ENCODE results near the gene CAVIN3.
A peak's percentile ranks its signal among the peaks of the same experiment; 100 is the strongest.

CAVIN3 gene

DNA sequence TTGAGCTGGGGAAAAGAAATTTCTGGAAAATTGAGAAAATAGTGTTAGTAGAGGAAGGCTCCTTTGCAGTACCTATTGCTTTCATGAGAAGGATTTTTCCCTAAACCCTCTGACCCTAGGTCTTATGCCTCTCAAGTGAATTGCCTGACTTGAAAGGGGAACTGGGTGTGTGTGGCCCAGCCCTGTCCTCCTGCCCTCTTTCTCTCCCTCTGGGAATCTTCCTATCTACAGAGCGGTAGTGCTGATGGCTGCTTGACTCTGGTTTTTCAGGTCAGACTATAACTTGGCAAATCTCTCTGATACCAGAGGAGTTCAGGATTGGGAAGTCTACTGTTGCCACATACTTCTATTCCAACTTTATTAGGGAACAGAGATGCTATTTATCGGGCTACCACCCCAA lies 19.2 kb downstream of the CAVIN3 start:
- TF ChIP-seq EP300 (IDR thresholded peaks at IDR 0.05; ENCODE audit: borderline replicate concordance) (no peak), TCF12 (IDR thresholded peaks at IDR 0.05; ENCODE audit: low read depth) (no peak), ZBTB7A (IDR thresholded peaks at IDR 0.05; ENCODE audit: low read depth) (no peak), TEAD4 (IDR thresholded peaks at IDR 0.05) (no peak), CREB1 (IDR thresholded peaks at IDR 0.05; ENCODE audit: low read depth) (no peak)
- TF ChIP-seq, protein P1, sequence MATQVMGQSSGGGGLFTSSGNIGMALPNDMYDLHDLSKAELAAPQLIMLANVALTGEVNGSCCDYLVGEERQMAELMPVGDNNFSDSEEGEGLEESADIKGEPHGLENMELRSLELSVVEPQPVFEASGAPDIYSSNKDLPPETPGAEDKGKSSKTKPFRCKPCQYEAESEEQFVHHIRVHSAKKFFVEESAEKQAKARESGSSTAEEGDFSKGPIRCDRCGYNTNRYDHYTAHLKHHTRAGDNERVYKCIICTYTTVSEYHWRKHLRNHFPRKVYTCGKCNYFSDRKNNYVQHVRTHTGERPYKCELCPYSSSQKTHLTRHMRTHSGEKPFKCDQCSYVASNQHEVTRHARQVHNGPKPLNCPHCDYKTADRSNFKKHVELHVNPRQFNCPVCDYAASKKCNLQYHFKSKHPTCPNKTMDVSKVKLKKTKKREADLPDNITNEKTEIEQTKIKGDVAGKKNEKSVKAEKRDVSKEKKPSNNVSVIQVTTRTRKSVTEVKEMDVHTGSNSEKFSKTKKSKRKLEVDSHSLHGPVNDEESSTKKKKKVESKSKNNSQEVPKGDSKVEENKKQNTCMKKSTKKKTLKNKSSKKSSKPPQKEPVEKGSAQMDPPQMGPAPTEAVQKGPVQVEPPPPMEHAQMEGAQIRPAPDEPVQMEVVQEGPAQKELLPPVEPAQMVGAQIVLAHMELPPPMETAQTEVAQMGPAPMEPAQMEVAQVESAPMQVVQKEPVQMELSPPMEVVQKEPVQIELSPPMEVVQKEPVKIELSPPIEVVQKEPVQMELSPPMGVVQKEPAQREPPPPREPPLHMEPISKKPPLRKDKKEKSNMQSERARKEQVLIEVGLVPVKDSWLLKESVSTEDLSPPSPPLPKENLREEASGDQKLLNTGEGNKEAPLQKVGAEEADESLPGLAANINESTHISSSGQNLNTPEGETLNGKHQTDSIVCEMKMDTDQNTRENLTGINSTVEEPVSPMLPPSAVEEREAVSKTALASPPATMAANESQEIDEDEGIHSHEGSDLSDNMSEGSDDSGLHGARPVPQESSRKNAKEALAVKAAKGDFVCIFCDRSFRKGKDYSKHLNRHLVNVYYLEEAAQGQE (IDR thresholded peaks at IDR 0.05; ENCODE audit: low read depth): no peak

- TF ChIP-seq TCF12 (IDR thresholded peaks at IDR 0.05; ENCODE audit: low read depth) (no peak), EP300 (IDR thresholded peaks at IDR 0.05; ENCODE audit: borderline replicate concordance) (no peak)
- TF ChIP-seq, protein P1 (IDR thresholded peaks at IDR 0.05; ENCODE audit: low read depth): no peak
These were observed 20.0 kb downstream of the CAVIN3 start for GRCh38 chr11:6300325-6300724.

DNA sequence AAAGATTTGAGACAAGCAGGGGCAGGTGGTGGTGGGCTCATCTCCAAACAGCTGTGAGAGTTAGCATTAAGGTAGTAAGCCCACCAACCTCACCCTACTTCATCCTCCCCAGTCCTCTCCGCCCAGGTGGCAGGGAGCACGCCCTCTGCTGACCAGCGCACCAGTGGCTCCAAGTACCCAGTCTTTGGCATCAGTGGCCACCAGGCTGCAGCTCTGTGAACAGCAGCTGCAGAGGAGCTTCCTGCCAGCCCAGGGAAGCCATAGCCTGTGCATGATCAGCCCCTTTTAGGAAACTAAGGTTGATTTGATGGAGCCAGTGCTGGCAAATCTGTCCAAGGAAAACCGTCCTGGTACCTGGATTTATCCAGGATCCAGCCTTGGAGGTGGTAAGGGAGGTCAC lies 21.7 kb downstream of the CAVIN3 start:
- TF ChIP-seq RAD21 (IDR thresholded peaks at IDR 0.05; ENCODE audit: low read depth): peak; percentile 53
- TF ChIP-seq FOXM1 (IDR thresholded peaks at IDR 0.05; ENCODE audit: borderline replicate concordance, low read depth): no peak

DNA sequence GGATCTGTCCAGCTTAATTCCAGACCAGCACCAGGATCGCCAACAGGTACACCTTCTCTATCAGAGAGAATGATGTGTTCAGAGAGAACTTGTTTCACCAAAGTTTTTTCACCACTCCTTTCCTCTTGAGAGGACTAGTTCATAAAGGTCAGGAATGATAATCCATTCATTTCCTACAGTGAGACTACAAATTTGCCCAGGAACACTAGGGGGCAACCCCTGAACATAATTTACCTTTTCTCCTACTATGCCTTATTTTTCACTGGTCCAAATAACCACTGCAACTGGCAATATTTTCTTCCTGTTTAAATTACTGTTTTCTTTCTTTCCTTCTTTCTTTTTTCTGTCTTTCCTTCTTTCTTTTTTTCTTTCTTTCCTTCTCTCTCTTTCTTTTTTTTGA lies 22.5 kb downstream of the CAVIN3 start:
- TF ChIP-seq RAD21 (IDR thresholded peaks at IDR 0.05; ENCODE audit: low read depth) (peak; percentile 36; the same call in 1 of the 2 replicates), FOXM1 (IDR thresholded peaks at IDR 0.05; ENCODE audit: borderline replicate concordance, low read depth) (no peak)

DNA sequence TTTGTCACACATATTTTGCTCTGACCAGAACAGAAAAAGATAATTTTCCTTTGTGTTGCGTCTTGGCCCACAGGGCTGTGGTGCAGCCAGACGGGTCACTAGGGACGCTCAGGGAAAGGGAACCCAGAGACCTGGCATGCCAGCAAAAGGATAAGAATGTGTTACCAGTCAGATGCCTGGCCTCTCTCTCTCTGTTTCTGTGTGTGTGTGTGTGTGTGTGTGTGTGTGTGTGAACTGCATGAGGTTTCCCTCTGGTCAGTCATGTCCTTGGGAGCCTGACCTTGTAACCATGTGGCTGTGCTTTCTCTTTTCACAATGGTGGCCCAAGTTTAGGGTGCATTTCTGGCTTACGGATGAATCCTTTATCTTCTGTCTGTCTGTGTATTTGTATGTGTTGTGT lies 35.3 kb downstream of the CAVIN3 start:
- no peak for TF ChIP-seq RAD21 (IDR thresholded peaks at IDR 0.05; ENCODE audit: low read depth)
- TF ChIP-seq YY1 (IDR thresholded peaks at IDR 0.05; ENCODE audit: low read depth): no peak
- TF ChIP-seq USF1 (IDR thresholded peaks at IDR 0.05): no peak
- TF ChIP-seq NFIC (IDR thresholded peaks at IDR 0.05): no peak
- TF ChIP-seq FOXM1 (IDR thresholded peaks at IDR 0.05; ENCODE audit: borderline replicate concordance, low read depth): no peak
- TF ChIP-seq TAF1 (IDR thresholded peaks at IDR 0.05; ENCODE audit: low read depth): no peak
- no peak for TF ChIP-seq CEBPB (IDR thresholded peaks at IDR 0.05)
- TF ChIP-seq EP300 (IDR thresholded peaks at IDR 0.05; ENCODE audit: borderline replicate concordance): no peak
- no peak for TF ChIP-seq EGR1 (IDR thresholded peaks at IDR 0.05)
- TF ChIP-seq TCF12 (IDR thresholded peaks at IDR 0.05; ENCODE audit: low read depth): no peak
- no peak for TF ChIP-seq CREB1 (IDR thresholded peaks at IDR 0.05; ENCODE audit: low read depth)
- TF ChIP-seq, protein P1 (IDR thresholded peaks at IDR 0.05; ENCODE audit: low read depth): no peak
- no peak for TF ChIP-seq ZBTB7A (IDR thresholded peaks at IDR 0.05; ENCODE audit: low read depth)
- TF ChIP-seq TEAD4 (IDR thresholded peaks at IDR 0.05): no peak

DNA sequence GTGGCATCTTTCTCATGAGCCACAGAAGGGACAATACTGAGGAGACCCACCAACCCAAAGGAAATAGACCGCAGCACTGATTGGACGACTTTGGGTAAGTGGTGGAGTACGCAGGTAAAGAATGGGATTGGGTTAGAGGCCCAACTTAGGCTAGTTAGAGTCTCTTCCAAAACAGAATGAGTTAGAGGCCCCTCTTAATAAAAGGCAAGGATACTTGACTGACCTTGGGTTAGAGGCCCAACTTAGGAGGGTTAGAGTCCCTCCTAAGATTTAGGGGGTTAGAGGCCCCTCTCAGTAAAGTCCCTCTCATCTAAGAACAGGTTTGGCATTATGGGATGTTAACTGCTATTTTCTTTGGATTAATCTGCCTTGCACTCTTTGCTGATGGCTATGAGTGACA lies 36.1 kb downstream of the CAVIN3 start:
- no peak for TF ChIP-seq TCF12 (IDR thresholded peaks at IDR 0.05; ENCODE audit: low read depth)
- TF ChIP-seq CEBPB (IDR thresholded peaks at IDR 0.05): no peak
- TF ChIP-seq ZBTB7A (IDR thresholded peaks at IDR 0.05; ENCODE audit: low read depth): no peak

- TF ChIP-seq TEAD4 (IDR thresholded peaks at IDR 0.05): no peak
- TF ChIP-seq, protein P1 (IDR thresholded peaks at IDR 0.05; ENCODE audit: low read depth): no peak
- TF ChIP-seq NFIC (IDR thresholded peaks at IDR 0.05): no peak
- TF ChIP-seq USF1 (IDR thresholded peaks at IDR 0.05): no peak
These were observed 36.8 kb downstream of the CAVIN3 start for GRCh38 chr11:6283453-6284023.

Data from Ishikawa (cell line).